HG03575 (cell line): ENCODE data around the gene INPP5B.
"Not testable (repeated sequence)": the region's sequence is repeated elsewhere in the genome, so short reads cannot be mapped to it uniquely, and the experiment has no call there.

Experiments
- ATAC-seq: cut with Tn5 transposase; IDR thresholded peaks from one replicate; pipeline ENCODE4 v1.9.1; 2021; ENCODE audit not compliant: unreplicated experiment, insufficient number of reproducible peaks, low FRiP score; ENCODE audit errors: extremely low read depth

INPP5B gene

DNA sequence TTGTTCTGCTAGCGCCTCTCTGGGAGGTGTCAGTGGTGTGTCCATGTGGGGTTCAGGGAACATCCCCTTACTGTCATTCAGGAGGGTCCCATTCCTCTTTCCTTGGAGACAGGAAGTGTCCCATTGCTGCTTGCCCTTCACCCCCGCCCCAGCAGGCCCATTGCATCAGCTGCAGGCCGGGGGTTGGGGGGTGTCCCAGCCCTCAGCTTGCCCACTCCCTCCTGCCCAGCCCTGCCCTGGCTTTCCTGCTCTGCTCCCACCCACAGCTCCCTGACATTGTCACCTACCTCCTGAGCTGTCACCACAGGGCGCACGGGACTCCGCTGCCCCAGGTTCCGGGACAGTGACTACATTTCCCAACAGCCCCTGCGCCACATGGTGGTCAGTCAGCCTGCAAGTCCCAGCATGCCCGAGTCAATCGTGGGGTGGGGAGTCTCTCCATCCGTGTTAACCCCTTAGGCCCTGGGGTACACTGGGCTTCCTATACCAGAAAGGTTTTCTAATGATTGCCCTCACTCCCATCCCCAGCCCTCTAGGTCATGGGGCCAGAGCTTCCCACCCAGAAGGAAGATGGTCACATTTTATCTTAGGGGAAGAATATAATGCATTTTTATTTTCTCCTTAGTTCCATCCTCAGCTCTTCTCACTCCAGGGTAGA lies at the start of gene INPP5B:
Gene INPP5B, minus strand, starts transcription at position 351 of the 658 bp plus-strand sequence. CDS start 745 bp downstream, outside the sequence.
- no peak for ATAC-seq

DNA sequence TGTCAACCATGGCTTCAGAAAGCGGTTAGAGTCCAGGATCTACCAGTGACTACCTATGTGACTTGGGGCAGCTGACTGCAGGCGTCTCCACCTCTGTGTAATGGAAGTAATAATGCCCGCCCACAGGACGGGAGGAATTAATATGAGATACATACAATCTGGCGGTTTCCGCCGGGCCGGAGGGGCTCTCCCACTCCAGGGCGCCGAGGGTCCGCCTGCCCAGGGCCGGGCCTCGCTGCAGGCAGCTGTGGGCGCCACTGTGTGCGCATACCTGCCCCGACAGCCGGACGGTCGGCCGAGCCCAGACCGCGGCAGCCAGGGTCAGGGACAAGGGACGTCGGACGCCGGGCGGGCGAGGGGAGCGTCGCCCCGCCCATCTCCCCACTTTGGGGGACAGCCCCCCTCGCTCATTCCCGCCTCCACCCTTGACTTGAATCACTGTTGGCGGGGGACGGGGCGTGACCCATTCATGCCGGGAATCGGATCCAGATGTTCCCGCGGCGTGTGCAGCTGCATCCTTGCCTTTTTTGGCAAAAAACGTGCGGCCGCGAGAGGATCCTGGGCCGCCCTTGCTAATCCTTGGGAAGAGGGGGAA lies 49.0 kb upstream of the INPP5B start:
- ATAC-seq: no peak

DNA sequence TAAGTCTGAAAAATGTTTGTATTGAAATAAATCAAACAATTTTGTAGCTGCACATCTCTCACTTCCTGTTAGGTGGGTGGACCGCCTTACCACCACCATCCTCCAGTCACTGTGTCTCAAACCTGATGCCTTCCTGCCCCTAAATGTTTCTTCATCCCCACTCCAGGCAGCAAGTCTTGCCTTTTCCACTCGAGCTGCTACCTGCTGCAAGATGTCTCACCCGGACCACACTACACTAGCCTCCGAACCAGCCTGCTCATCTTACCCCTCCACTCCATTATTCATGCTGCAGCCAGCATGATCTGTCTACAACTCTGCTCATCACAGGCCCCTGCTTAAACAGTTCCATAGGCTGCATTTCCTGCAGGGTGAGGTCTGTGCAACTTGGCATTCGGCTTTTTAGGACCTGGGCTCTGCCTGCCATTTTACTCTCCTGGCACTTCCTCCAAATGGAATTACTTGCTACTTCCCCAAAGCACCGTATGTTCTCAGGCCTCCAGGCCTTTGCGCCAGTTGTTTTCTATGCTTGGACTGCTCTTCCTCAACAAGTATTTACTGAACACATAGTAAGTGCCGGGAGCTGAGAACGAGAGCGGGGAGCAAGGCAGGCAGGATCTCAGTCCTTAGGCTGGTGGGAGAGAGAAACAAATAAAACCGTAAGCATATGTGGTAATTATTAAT lies 48.2 kb upstream of the INPP5B start:
- ATAC-seq: no peak

DNA sequence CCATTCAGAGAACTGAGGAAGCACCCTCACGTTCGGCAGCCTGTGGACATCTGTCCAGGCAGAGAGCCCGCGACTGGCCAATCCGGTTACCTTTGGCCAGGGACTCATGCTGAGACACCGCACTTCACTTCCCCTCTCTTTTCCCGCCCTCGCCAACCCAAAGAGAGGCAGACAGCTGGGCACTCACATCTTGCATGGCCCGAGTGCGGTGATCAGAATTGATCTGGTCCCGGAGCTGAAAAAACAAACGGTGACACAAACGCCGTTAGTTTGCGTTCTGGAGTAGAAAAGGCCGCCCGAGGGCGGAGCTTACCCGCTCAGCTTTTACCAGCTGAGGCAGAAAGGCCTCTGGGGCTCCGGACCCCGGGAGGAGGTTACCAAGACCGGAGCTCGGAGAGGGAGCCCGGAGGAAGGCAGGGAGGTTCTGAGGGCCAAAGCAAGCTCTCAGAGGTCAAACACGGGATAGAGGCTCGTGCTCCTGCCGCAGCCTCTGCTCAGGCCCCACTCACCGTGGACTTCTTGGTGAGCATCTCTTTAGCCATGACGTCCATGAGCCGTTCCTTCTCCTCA lies 42.6 kb upstream of the INPP5B start:
- no peak for ATAC-seq

DNA sequence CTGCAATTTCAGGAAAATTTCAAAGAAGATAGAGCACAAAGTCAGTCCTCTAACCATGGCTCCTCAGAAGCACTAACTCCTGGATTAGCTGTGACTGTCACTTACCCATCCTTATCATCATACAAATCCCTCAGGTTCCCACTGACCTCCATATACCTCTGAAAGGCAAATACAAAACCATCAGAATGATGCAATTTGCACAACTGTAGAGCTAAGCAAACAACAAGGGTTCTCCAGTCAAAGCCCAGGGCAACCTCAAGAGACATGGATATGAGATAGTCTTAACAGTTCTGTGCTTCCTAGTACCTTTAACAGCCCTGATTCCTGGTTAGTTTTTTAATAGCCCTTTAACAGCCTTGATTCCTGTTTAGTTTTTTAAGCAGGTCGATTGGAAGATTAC lies 40.8 kb upstream of the INPP5B start:
- ATAC-seq: no peak

DNA sequence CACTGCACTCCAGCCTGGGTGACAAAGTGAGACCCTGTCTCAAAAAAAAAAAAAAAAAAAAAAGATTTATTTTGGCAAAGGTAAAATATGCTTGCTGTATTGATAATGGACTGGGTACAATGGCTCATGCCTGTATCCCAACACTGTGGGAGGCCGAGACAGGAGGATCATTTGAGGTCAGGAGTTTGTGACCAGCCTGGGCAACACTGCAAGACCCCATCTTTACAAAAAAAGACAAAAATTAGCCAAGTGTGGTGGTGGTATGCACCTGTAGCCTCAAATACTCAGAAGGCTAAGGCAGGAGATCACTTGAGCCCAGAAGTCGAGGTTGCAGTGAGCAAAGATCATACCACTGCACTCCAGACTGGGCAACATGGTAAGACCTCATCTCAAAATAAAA lies 36.7 kb upstream of the INPP5B start:
- no peak for ATAC-seq

DNA sequence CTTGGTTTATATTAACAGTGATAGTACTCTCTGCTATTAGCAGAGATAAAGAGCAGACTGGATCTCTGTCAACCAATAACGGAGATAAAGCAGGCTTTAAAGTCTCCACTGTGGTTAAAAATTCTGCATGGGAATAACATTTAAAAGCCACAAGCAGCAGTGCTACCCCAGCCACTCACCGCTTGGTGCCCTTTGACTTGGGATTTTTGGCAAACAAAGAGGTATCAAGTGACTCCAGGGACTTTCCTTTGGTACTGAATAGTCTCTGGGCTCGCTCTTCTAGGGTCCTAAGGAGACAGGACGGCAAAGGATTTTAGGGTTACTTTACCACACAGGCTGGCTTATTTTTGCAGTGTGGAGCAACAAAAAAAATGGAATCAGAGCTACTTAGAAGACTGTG lies 31.7 kb upstream of the INPP5B start:
- no peak for ATAC-seq

DNA sequence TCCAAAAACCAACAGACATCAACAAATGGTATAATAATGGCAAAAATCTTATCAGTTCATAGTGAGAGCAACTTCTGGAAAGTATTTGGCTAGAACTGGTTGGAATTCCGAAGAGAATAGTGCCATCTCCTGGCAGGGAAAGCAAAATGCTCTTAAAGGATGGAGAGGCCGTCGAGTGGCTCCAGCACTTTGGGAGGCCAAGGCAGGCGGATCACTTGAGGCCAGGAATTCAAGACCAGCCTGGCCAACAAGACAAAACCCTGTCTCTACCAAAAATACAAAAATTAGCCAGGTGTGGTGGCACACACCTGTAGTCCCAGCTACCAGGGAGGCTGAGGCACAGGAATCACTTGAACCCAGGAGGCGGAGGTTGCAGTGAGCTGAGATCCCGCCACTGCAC lies 28.2 kb upstream of the INPP5B start:
- ATAC-seq: not testable (repeated sequence)

DNA sequence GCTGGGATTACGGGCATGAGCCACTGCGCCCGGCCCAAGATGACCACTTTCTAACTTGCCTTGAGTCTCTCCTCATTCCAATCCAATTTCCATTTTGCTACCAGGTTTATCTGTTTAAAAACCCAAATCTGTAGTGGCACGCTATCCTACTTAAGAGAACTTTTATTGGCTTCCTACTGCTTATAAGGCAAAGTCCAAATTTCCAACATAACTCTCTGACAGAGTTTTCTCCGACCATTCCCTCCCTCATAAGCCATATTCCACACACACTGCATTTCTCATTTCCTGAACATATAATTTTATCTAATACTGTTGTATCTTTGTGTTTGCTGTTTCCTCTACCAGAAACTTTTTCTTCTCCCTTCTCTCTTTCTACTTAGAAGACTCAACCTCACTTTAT lies 27.7 kb upstream of the INPP5B start:
- ATAC-seq: no peak

DNA sequence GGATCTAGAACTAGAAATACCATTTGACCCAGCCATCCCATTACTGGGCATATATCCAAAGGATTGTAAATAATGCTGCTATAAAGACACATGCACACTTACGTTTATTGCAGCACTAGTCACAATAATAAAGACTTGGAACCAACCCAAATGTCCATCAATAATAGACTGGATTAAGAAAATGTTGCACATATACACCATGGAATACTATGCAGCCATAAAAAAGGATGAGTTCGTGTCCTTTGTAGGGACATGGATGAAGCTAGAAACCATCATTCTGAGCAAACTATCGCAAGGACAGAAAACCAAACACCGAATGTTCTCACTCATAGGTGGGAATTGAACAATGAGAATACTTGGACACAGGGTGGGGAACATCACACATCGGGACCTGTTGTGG lies 26.8 kb upstream of the INPP5B start:
- not testable (repeated sequence) for ATAC-seq

DNA sequence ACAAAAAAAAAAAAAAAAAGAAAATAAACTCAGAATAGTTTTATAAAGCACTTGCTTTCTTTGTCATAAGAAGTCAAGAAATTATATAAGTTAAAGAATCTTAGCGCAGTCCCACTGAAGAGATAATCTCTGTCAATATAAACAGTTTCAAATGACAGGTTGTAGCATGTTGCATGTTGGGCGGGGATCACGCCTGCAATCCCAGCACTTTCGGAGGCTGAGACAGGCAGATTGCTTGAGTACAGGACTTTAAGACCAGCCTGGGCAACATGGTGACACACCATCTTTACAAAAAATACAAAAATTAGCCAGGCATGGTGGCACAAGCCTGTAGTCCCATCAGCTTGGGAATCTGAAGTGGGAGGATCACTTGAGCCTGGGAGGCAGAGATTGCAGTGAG lies 18.4 kb upstream of the INPP5B start:
- no peak for ATAC-seq

DNA sequence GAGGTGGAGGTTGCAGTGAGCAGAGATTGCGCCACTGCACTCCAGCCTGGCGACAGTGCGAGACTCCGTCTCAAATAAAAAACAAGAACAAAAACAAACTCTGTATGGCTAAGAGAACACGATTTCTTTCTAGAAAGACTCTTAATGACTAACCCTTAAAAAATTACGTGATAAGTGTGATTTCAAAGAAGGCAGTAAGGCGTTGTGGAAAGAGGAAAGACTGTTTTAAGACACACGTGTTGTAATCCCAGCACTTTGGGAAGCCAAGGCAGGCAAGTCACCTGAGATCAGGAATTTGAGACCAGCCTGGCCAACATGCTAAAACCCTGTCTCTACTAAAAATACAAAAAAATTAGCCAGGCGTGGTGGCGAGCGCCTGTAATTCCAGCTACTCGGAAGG lies 17.3 kb upstream of the INPP5B start:
- not testable (repeated sequence) for ATAC-seq

DNA sequence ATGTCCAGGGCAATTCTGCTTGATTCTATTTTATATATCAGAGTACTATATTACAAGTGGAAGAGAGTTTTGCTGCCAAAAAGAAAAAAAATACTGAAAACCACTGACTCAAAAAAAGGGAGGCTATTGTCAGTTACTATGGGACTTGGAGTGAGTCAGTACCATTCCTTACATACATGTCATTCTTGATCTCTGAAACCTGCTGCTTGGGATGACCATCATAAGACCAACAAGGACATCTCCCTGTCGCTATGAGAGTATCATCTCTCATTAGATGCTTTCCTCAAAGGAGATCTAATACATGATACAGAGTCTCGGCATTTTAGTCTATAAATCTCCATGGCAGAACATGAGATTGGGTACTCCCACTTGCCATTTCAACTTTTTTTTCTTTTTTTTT lies 11.8 kb upstream of the INPP5B start:
- ATAC-seq: no peak

DNA sequence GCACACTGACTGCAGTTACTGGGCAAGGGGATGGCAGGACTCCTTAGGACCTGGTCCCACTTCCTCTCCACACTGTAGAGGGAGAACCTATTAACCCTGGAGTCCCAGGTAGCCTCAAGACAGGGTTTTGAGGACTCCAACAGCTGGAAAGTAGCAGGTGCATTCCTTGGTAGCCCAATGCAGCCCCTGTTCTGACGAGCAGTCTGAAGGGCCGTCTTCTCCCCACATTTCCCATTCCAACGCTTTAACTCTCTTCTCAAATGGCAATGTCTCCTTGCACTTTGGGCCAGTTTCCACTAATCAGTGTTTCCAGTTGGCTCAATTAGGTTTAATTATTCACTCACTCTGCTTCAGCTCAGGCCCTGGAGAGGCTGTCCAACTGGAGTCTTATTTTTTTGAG lies 8.8 kb upstream of the INPP5B start:
- no peak for ATAC-seq

DNA sequence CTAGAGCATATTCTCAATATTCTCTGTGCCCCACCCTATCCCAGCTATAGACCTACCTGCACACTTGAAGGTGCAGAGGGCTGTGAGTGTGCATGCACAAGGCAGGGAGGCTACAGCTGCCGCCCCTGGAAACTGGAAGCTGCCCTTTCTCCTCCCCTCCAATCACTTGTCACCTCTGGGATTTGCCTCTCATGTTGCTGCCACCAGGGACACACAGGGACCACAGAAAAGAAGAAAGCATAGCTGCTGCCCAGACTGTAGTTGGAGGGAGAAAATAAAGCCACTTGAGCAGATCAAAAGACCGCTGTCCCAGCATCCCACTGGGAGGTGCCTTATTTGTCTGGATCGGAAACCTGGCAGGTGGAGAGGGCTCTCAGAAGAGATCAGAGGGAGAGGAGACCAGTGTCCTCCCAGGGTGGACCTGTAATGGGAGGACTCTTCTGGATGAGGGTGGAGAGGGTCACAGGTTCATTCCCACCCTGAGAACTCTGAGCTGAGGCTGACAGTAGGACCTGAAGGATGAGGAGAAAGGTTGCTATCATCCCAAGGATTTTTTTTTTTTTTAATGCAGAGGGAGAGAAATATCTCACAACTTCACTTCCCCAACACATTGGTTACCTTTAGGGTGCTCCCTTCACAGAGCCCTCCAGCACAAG lies 7.6 kb upstream of the INPP5B start:
- no peak for ATAC-seq

DNA sequence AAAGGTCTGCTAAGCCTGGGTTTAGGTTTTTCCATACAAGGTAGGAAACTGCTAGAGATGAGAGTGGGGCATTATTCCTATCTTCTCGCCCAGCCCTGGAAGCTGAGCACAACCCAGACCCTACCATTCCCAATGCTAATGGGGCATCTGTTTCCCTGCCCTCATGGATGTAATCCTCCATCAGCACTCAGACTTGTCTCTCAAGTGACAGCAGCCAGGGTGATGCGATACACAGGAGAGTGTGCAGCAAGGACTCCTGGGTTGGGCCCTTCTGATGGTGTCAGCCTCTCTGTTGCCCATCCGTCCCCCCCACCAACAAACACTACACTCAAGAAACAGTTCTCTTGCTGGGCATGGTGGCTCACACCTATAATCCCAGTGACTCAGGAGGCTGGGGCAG lies 5.9 kb upstream of the INPP5B start:
- ATAC-seq: no peak

DNA sequence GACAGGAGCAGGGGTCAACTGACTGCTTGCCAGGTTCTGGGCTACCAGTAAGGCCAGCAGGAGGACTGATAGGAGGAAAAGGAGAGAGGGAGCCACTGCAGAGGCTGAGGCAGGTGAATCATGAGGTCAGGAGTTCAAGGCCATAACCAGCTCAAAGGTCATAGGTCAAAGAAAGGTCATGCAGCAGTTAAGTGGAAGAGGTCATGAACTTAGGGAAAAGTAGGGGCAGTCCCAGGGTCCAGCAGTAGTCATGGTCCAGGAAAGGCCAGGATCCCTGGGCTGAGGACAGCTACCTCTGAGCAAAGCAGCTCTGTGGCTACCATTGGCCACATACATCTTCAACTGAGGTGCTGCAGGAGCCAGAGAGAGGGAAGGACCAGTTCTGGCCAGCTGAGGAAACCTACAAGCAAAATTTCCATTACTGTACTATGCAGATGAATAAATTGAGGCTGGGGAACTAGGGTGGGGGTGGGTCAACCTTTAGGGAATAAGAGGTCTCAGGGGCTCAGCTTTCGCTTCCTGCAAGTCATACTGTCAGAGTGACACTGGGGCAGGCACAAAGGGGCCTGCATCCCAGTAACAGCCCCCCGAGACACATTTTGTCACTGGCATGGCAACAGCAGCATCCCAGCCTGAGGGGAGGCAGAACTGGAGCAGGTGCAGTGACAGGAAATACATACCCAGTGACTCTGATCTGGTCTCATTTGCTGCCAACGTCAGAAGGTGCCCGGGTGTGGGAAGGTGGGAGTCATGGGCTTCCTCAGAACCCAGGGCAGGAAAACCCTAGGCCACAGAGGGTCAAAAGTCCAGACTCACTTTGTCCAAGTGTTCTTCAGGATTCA lies 5.2 kb upstream of the INPP5B start:
- ATAC-seq: no peak

DNA sequence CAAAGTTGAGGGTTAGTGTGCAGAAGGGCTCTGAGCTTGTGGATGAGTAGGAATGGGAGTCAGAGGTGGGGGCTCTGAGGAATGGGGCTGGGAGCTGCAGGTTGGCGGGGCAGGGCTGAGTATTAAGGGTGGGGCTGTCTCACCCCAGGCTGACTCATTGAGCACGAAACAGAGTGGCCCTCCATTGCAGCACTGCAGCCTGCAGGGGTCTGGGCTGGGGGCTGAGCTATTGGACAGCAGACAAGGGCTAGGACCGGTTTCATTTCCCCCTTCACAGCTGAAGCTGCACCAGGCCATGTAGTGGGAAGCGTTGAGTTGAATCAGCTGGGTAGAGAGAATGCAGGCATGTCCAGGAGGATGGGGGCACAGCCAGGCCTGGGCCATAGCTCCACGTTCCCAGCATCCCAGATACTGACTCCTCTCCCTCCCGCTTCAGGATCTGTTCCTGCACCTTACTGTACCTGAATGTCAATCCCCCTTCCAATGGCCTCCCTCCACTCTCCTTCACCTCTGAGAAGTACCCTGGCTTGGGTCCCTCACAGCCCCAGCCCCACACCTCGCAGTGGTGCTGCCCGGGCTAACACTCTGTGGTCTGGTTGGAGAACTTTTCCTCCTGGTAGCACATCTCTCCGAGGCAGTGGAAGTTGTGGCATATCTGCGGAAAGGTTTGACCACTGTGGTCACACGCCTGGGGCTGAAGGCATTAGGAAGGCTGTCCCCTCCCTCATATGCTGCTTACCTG lies 4.4 kb upstream of the INPP5B start:
- ATAC-seq: no peak
